Esophagus muscularis mucosa (tissue), 4 donors: Measurements from ENCODE around the gene SCGB1C1. TPM values are rescaled to one million over a fixed set of nuclear protein-coding genes. Genes with fewer than 3 reads are reported as not detected.

Experiments used
- DNase-seq: peaks from one replicate; pipeline ENCODE4 v3.0.0-alpha.2; 2017; ENCODE audit errors: extremely low spot score
- H3K27ac ChIP-seq, 4 donors: fragments of 200-600 bp; sonication (generic); replicated peaks in 1 of 4; 1 replicate in 3 of 4; 2 replicates in 1 of 4; pipeline ENCODE4 v1.5.1; 2016 to 2019; ENCODE audit warnings: mild to moderate bottlenecking in 1 of 4
- H3K27me3 ChIP-seq, 4 donors: fragments of 200-600 bp; sonication (generic); one replicate each; pipeline versions ENCODE4 v1.5.1 to v1.6.0; 2016 to 2019
- H3K36me3 ChIP-seq, 4 donors: fragments of 200-600 bp; sonication (generic); one replicate each; pipeline ENCODE4 v1.5.1; 2016 to 2019
- H3K4me1 ChIP-seq, 4 donors: fragments of 200-600 bp; sonication (generic); one replicate each; pipeline ENCODE4 v1.5.1; 2016 to 2019
- H3K4me3 ChIP-seq, 4 donors: fragments of 200-600 bp; sonication (generic); 1 replicate in 2 of 4; 2 replicates in 2 of 4; pipeline ENCODE4 v1.5.1; 2016 to 2019; ENCODE audit warnings: mild to moderate bottlenecking in 4 of 4, moderate library complexity in 1 of 4
- H3K9me3 ChIP-seq, 4 donors: fragments of 200-600 bp; sonication (generic); 1 replicate in 3 of 4; 2 replicates in 1 of 4; pipeline ENCODE4 v1.5.1; 2016 to 2019
- EP300 ChIP-seq: sonication (generic); formaldehyde crosslinking; IDR thresholded peaks from one replicate; pipeline ENCODE4 v1.6.1; 2017; ENCODE audit warnings: antibody characterized with exemption
- POLR2A ChIP-seq: fragments of 450-650 bp; IDR thresholded peaks from one replicate; pipeline ENCODE4 v1.6.1; 2017; ENCODE audit warnings: antibody characterized with exemption, moderate library complexity, mild to moderate bottlenecking, low read depth
- POLR2AphosphoS5 ChIP-seq, 2 donors: sonication (generic); formaldehyde crosslinking; IDR thresholded peaks; one replicate each; pipeline ENCODE4 v1.6.1; 2017; ENCODE audit warnings: antibody characterized with exemption in 2 of 2
- WGBS: methylation state at CpG from one replicate; pipeline ENCODE4 v1.1.5; 2018; 5-methylcytosine and 5-hydroxymethylcytosine counted together
- intact Hi-C: fragments of 100-400 bp; cut with DNase I; formaldehyde crosslinking; loops from one replicate; pipeline ENCODE4 v1.15.1; 2023
- total RNA-seq, 4 donors: library from RNA; depleted of rRNA; stranded (reverse); fragments of >200 nt; gene quantifications; one replicate each; pipeline versions ENCODE4 v1.1.0 to v1.2.1, GENCODE V29; 2016
- TF ChIP-seq, protein P1 (sequence below), 3 experiments: fragments of 200-600 bp in 2 of 3; fragments of 450-650 bp in 1 of 3; sonication (generic) in 2 of 3; IDR thresholded peaks; one replicate each; pipeline ENCODE4 v1.5.1; 2017 to 2019; ENCODE audit warnings: antibody characterized with exemption in 3 of 3, mild to moderate bottlenecking in 2 of 3, moderate library complexity in 1 of 3

Gene SCGB1C1
- total RNA-seq, 4 donors from 2014 or later, result not detected

DNA sequence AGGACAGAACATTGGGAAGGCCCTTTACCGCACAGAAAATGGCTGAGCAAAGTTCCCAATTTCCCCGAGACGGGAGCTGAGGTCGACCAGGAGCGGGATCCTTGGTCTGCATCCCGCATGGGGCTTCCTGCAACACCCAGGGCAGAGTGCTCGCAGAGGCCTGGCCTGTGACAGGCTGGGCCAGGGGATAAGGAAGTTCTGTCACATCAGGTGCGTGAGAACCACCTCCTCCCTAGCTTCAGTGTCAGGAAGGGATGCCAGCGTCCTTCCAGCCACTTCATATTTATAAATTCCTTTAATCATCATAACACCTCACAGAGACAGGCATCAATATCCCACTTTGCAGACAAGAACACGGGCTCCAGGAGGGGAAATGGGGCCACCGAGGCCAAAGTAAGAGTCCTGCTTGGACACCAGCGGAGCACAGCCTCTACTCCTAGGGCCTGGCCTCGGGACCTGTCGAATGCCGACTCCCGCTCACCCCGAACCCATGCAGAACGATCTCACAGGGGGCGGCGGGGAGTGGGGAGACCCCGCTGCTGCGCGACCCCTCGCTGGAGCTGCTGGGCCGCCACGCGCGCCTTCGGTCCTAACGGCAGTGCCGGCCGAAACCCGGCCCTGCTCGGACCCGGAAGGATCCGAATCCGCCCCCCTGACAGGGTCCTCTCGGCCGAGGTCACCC, 13.8 kb downstream of the SCGB1C1 start:
- Histone ChIP-seq H3K9me3 (no peaks in the 10 kb centered on the region), H3K4me1 (peaks cover 41 to 68% (median 62%) of the 10 kb centered on the region in 4 donors)
- DNase-seq, result no peak

DNA sequence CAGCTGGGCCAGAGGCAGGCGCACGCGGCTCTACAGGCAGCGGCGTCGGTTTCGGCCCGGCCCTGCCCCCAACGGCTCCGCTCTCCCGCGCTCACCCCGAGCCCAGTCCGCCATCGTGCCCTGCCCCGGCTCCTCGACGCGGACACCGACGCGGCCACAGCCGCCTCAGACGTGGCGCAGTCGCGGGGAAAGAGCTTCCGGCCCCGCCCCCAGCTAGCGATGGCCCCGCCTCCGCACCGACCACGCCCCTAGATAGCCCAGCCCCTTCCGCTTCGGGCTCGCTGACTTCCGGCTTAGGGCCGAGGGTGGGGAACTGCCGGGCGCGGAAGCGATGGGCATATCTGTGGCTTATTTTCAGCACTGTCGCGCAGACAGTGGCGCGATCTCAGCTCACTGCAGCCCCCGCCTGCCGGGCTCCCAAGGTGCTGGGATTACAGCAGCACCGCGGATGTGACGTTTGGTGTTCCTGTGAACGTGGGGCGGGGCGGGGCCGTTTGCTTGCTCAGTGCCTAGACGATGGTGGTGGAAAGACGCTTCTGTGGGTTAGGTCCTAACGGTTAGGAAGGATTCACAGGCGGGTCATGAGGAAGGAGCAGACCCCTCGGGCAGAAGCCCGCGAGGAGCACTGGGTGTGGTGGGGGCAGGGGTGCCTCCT, 14.5 kb downstream of the SCGB1C1 start, which contains the start of the genes BET1L and RIC8A:
Gene BET1L (minus strand): TSS at position 192 of the 655 bp plus-strand sequence. CDS start 78 bp downstream, at position 114.
Gene RIC8A (plus strand): TSS at position 501 of the 655 bp plus-strand sequence. CDS start 1,147 bp downstream, outside the sequence.
- intact Hi-C loops, result loop anchor here (2.0 to 10.0 kb wide), 2 partner anchors 27 to 157 kb away; partner anchors contain the start of gene B4GALNT4
- H3K4me1 ChIP-seq, result peaks cover 41 to 73% (median 63%) of the 10 kb centered on the region in 4 donors
- no peaks in the 10 kb centered on the region for H3K9me3 ChIP-seq
- peak; percentile 99 for DNase-seq
- TF ChIP-seq EP300, result no peak
- TF ChIP-seq POLR2AphosphoS5 (IDR thresholded peaks at IDR 0.05), result peak; percentile 98 to 99
- peak; percentile 87 for TF ChIP-seq POLR2A
- WGBS, result 0% methylated on average over 32 of the region's 63 CpGs
- H3K27ac ChIP-seq, result peak within 1 kb of the TSS; percentile 96 to 99 (median 98)
- no peaks in the 10 kb centered on the region for H3K27me3 ChIP-seq
- peak within 1 kb of the TSS; percentile 81 to 99 (median 86) for H3K4me3 ChIP-seq
- peaks cover 28 to 68% (median 61%) of the 10 kb centered on the region in 4 donors for H3K36me3 ChIP-seq

More for the DNA sequence above, 13.8 kb downstream of the SCGB1C1 start:
- intact Hi-C loops, result loop anchor here (2.0 to 10.0 kb wide), 2 partner anchors 28 to 158 kb away; partner anchors contain the start of gene B4GALNT4
- Histone ChIP-seq H3K27ac (peak overlapping the region; percentile 96 to 99 (median 98)), H3K27me3 (no peaks in the 10 kb centered on the region), H3K36me3 (peaks cover 23 to 68% (median 55%) of the 10 kb centered on the region in 4 donors), H3K4me3 (peak overlapping the region; percentile 81 to 99 (median 86))
- TF ChIP-seq POLR2A (no peak), EP300 (no peak), POLR2AphosphoS5 (IDR thresholded peaks at IDR 0.05) (no peak)
- TF ChIP-seq, protein P1, sequence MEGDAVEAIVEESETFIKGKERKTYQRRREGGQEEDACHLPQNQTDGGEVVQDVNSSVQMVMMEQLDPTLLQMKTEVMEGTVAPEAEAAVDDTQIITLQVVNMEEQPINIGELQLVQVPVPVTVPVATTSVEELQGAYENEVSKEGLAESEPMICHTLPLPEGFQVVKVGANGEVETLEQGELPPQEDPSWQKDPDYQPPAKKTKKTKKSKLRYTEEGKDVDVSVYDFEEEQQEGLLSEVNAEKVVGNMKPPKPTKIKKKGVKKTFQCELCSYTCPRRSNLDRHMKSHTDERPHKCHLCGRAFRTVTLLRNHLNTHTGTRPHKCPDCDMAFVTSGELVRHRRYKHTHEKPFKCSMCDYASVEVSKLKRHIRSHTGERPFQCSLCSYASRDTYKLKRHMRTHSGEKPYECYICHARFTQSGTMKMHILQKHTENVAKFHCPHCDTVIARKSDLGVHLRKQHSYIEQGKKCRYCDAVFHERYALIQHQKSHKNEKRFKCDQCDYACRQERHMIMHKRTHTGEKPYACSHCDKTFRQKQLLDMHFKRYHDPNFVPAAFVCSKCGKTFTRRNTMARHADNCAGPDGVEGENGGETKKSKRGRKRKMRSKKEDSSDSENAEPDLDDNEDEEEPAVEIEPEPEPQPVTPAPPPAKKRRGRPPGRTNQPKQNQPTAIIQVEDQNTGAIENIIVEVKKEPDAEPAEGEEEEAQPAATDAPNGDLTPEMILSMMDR (IDR thresholded peaks at IDR 0.05), result no peak
- WGBS, result 1% methylated on average over 31 of the region's 39 CpGs

DNA sequence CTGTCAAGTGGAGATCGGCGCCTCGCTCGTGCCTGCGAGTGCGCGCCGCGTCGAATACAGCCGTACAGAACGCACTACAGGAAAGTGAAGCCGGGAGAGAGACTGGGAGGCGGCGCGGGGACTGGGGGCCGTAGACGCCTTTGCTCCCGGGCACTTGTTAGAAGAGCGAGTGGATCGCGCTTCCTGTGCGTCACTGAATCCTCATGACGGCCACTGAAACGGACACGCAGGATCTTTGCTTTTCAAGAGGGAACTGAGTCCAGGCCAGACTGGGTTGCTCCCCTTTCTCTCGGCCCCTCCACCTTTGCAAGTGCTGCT, 14.9 kb downstream of the SCGB1C1 start:
- H3K36me3 ChIP-seq, result peaks cover 32 to 68% (median 63%) of the 10 kb centered on the region in 4 donors
- peaks cover 41 to 77% (median 63%) of the 10 kb centered on the region in 4 donors for H3K4me1 ChIP-seq
- no peak for DNase-seq
- intact Hi-C loops, result loop anchor here (2.0 to 10.0 kb wide), 2 partner anchors 27 to 157 kb away; partner anchors contain the start of gene B4GALNT4
- H3K4me3 ChIP-seq, result peak overlapping the region; percentile 81 to 99 (median 86)
- TF ChIP-seq POLR2A (no peak), EP300 (no peak), POLR2AphosphoS5 (IDR thresholded peaks at IDR 0.05) (no peak)
- TF ChIP-seq, protein P1 (IDR thresholded peaks at IDR 0.05), result no peak
- no CpG with 5 or more reads among the region's 27 CpGs for WGBS
- H3K27ac ChIP-seq, result peak overlapping the region; percentile 96 to 99 (median 98)
- no peaks in the 10 kb centered on the region for H3K9me3 ChIP-seq
- H3K27me3 ChIP-seq, result no peaks in the 10 kb centered on the region

DNA sequence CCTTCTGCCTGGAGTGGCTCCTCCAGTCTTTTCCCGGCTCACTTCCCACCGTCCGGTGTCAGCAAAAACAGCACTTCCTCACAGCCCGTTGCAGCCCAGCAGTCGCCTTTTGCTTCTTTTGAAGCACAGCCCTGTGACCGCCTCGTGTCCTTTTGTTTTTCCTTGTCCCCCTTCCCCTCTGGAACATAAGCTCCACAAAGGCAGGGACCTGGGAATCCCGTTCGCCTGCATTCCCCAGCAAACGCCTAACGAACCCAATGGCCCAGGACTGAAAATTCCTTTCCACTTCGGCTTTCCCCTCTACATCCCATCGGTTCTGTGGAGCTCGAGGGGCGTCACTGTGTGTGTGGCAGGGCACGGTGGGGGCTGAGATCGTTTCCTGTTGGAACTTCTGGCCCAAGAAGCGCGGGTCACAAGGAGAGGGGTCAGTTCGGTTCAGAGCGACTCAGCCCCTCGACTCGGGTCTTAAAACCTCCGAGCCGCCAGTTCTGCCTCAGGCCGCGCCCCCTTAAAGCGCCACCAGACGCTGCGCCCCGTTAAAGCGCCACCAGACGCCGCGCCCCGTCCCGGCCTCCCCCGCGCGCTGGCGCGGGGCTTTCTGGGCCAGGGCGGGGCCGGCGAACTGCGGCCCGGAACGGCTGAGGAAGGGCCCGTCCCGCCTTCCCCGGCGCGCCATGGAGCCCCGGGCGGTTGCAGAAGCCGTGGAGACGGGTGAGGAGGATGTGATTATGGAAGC, 15.5 kb downstream of the SCGB1C1 start:
- WGBS, result under 1% methylated on average over 24 of the region's 57 CpGs
- TF ChIP-seq POLR2AphosphoS5 (IDR thresholded peaks at IDR 0.05) (peak; percentile 83 to 89), EP300 (no peak), POLR2A (peak; percentile 88)
- TF ChIP-seq, protein P1 (IDR thresholded peaks at IDR 0.05), result peak in 1 of 3 experiments; percentile 25
- H3K27ac ChIP-seq, result peak overlapping the region; percentile 96 to 99 (median 98)
- H3K9me3 ChIP-seq, result no peaks in the 10 kb centered on the region
- intact Hi-C loops, result loop anchor here (10.0 kb wide), 1 partner anchor 156 kb away; the partner anchor contains the start of gene B4GALNT4
- peak overlapping the region; percentile 81 to 99 (median 86) for H3K4me3 ChIP-seq
- no peaks in the 10 kb centered on the region for H3K27me3 ChIP-seq
- peak; percentile 93 for DNase-seq
- H3K4me1 ChIP-seq, result peaks cover 41 to 77% (median 59%) of the 10 kb centered on the region in 4 donors
- H3K36me3 ChIP-seq, result peaks cover 38 to 68% (median 63%) of the 10 kb centered on the region in 4 donors
